Cardiac fibroblast (primary cell): ENCODE measurements around the gene SHISAL2A.

ENCODE experiments used
- DNase-seq, 2 donors: peaks; one replicate each; pipeline versions ENCODE4 v3.0.0 to v3.0.0-alpha.2; 2010; ENCODE audit warnings: low read depth in 2 of 2
- H3K4me3 ChIP-seq, 2 donors: replicated peaks in 1 of 2; 1 replicate in 1 of 2; 2 replicates in 1 of 2; pipeline ENCODE4 v1.5.1; 2011; ENCODE audit warnings: low read depth in 2 of 2, low read length in 2 of 2, mild to moderate bottlenecking in 2 of 2, moderate library complexity in 1 of 2
- TF ChIP-seq, protein P1 (sequence below): IDR thresholded peaks from one replicate; pipeline ENCODE4 v1.5.1; 2011; ENCODE audit warnings: low read depth, mild to moderate bottlenecking, low read length, inconsistent platforms

The SHISAL2A gene

DNA sequence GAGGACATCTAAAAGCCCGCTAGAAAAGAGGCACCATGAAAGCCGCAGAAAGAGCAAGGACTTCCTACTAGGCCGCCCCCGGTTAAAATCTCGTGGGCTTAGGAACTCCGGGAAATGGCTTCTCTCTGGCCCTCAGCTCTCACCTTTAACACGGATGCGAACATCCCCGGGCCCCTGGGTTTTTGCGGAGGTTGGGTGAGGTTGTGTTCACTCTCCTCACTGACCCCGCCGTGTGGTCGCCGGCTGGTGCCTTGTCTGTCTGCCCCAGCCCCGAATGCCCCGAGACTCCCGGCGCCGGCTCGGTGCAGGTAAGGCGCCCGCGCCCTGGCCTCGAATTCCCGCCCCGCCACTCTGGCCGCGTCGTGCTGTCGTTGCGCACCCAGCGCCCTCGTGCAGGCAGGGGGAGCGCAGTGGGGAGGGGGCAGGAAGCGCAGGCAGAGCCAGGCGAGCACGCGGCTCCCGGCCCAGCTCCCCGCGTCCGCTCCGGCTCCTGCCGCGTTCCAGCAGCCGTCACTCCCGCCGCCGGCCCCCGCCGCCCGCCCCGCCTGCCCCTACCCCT lies at the start of gene SHISAL2A:
Gene SHISAL2A (plus strand): TSS at position 437 of the 559 bp plus-strand sequence. CDS start 326 bp downstream, outside the sequence.
- no peak for DNase-seq
- TF ChIP-seq, protein P1, sequence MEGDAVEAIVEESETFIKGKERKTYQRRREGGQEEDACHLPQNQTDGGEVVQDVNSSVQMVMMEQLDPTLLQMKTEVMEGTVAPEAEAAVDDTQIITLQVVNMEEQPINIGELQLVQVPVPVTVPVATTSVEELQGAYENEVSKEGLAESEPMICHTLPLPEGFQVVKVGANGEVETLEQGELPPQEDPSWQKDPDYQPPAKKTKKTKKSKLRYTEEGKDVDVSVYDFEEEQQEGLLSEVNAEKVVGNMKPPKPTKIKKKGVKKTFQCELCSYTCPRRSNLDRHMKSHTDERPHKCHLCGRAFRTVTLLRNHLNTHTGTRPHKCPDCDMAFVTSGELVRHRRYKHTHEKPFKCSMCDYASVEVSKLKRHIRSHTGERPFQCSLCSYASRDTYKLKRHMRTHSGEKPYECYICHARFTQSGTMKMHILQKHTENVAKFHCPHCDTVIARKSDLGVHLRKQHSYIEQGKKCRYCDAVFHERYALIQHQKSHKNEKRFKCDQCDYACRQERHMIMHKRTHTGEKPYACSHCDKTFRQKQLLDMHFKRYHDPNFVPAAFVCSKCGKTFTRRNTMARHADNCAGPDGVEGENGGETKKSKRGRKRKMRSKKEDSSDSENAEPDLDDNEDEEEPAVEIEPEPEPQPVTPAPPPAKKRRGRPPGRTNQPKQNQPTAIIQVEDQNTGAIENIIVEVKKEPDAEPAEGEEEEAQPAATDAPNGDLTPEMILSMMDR, result no peak

DNA sequence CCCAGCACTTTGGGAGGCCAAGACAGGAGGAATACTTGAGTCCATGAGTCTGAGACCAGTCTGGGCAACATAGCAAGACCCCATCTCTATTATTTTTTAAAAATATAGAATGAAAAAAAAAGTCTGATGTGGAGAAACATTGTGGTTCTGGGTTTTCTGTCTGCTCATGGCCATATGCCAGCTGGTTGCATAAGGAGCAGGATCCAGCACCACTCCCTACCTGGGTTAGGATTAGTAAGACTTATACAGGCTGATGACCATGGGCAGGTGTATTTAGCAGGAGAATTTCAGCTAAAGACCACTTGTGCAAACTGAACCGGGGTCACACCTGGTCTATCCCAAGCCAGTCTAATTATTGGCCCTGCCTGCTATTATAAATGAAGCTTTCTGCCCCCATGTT lies 47.5 kb upstream of the SHISAL2A start:
- TF ChIP-seq, protein P1, result no peak
- DNase-seq, result no peak
- H3K4me3 ChIP-seq, result no peak overlapping the region

More for the DNA sequence above, at the start of gene SHISAL2A:
- peak within 1 kb of the TSS in 1 of 2 donors; percentile 34 for H3K4me3 ChIP-seq

DNA sequence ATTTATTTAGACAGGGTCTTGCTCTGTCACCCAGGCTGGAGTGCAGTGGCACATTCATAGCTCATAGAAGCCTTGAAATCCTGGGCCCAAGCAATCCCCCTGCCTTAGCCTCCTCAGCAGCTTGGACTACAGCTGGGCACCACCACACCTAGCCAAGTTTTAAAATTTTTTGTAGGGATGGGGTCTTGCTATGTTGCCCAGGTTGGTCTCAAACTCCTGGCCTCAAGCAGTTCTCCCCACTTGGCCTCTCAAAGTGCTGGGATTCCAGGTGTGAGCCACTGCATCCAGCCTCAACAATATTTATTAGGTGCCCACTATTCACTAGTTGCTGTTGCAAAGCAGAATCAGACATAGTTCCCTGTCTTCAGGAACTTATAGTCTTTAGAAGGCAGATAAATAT lies 44.9 kb upstream of the SHISAL2A start:
- TF ChIP-seq, protein P1, result no peak
- no peak for DNase-seq
- no peak overlapping the region for H3K4me3 ChIP-seq

DNA sequence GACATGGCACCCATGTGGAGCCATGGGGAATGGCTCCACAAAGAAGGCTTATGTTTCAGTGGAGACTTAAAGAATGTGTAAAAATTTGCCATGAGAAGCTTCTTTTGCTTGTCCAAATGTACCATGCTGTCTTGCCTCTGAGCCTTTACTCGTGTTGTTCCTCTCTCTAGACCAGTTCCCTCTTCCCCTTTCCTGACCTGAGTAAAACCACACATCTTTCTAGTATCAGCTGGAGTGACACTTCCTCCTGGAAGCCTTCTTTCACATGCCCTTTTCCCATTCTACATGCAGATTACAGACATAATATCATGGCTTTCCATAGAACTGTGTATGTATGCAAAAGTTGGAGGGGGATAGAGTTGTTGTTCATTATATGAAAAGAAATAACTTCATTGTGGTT lies 44.4 kb upstream of the SHISAL2A start:
- TF ChIP-seq, protein P1, result no peak
- H3K4me3 ChIP-seq, result no peak overlapping the region
- no peak for DNase-seq

DNA sequence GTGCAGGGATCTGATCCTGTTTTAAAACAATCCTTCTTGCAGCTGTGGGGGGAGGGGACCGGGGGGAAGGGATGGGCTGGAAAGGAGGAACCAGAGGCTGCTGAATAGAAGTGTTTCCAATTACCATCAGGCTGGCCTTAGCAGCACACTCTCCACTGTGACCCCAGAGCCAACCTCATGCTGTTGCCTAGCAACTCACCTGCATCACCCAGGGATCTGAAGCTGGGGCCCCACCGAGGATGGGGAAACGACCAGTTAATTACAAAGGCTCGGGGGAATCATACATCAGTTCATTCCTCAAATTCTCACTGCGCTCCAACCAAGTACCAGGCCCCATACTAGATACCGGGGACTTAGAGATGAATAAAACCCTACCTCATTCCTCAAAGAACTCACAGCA lies 42.7 kb upstream of the SHISAL2A start:
- TF ChIP-seq, protein P1, result no peak
- H3K4me3 ChIP-seq, result no peak overlapping the region
- DNase-seq, result no peak

DNA sequence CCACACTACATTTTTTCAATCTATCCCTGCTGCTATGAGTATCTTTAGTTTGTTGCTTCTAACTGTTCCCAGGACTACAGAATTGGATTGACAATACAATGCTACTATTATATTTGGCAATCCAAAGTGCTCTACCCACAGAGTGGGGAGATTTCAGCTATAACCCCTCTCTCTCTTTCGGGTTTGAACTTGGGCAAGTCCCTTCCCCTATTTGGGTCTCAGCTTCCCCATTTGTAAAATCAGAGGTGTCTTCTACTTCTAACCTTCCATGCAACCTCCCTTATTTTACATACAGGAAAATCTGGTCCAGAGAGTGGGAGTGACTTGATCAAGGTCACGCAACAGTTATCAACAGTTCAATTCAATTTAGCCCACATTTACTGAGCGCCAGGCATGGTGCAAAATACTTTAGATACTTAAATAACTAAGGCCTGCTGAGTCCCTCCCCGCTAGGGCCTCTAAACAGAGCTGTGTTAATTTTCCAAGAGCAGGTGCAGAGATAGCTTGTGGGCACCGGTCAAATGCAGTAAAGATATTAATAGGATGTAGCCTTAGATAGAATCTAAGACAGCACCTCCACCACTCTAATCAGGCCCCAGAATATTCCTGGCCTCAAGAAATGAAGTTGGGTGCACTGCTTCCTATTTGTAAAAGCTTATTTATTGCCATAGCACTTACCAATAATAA lies 40.2 kb upstream of the SHISAL2A start:
- TF ChIP-seq, protein P1, result no peak
- H3K4me3 ChIP-seq, result no peak overlapping the region
- no peak for DNase-seq
